PC-9 (cell line): Measurements from ENCODE around the gene SRGAP1. TPM values are rescaled to one million over a fixed set of nuclear protein-coding genes. Genes with fewer than 3 reads are reported as not detected.

Experiments
- BruUV-seq: library from RNA; stranded (reverse); fragments of 400-500 nt; replicated peaks from 2 replicates; lab custom pipeline; 2021; lab: Mats Ljungman, UMichigan
- CTCF ChIA-PET: fragments of 300-600 bp; sonication (Branson Sonifier 250); formaldehyde crosslinking; loops from one replicate; lab custom pipeline; 2022; ENCODE audit warnings: antibody characterized with exemption; lab: Charles Lee
- POLR2A ChIA-PET: fragments of 300-600 bp; sonication (Branson Sonifier 250); formaldehyde crosslinking; loops from one replicate; lab custom pipeline; 2022; ENCODE audit warnings: antibody characterized with exemption; ENCODE audit not compliant: unreplicated experiment; lab: Charles Lee
- DNase-seq, 2 experiments: peaks; one replicate each; pipeline versions ENCODE4 v3.0.0 to v3.0.0-alpha.2; 2015 to 2022; ENCODE audit warnings: mixed read lengths in 1 of 2
- H2AFZ ChIP-seq: fragments of 200-600 bp; sonication (generic); 2 replicates; pipeline ENCODE4 v1.8.1; 2017; ENCODE audit warnings: antibody characterized with exemption
- H3F3A ChIP-seq: fragments of 200-600 bp; sonication (generic); 2 replicates; pipeline ENCODE4 v1.8.1; 2017; ENCODE audit warnings: antibody characterized with exemption, mild to moderate bottlenecking, low read depth; ENCODE audit not compliant: insufficient read depth
- H3K27ac ChIP-seq: fragments of 200-600 bp; sonication (generic); 2 replicates; pipeline ENCODE4 v1.6.1; 2016; ENCODE audit warnings: mixed run types
- H3K27me3 ChIP-seq: fragments of 200-600 bp; sonication (generic); 2 replicates; pipeline ENCODE4 v1.6.1; 2016; ENCODE audit warnings: low read depth, mixed run types; ENCODE audit not compliant: insufficient read depth
- H3K36me3 ChIP-seq: fragments of 200-600 bp; sonication (generic); 2 replicates; pipeline ENCODE4 v1.6.1; 2016; ENCODE audit warnings: low read depth, mixed run types
- H3K4me1 ChIP-seq: fragments of 200-600 bp; sonication (generic); replicated peaks from 2 replicates; pipeline ENCODE4 v1.6.1; 2016; ENCODE audit warnings: mixed run types; ENCODE audit not compliant: insufficient read depth
- H3K4me2 ChIP-seq: fragments of 200-600 bp; sonication (generic); 2 replicates; pipeline ENCODE4 v1.6.1; 2017; ENCODE audit warnings: mixed run types
- H3K4me3 ChIP-seq: fragments of 200-600 bp; sonication (generic); 2 replicates; pipeline ENCODE4 v1.6.1; 2016; ENCODE audit warnings: mixed run types
- H3K79me2 ChIP-seq: fragments of 200-600 bp; sonication (generic); 2 replicates; pipeline ENCODE4 v1.6.1; 2017; ENCODE audit warnings: low read depth, mixed run types
- H3K9me2 ChIP-seq: fragments of 200-600 bp; sonication (generic); 2 replicates; pipeline ENCODE4 v1.8.1; 2017; ENCODE audit warnings: mild to moderate bottlenecking; ENCODE audit not compliant: insufficient read depth
- H3K9me3 ChIP-seq: fragments of 200-600 bp; sonication (generic); 2 replicates; pipeline ENCODE4 v1.8.1; 2016; ENCODE audit warnings: low read depth; ENCODE audit not compliant: insufficient read depth
- H4K20me1 ChIP-seq: fragments of 200-600 bp; sonication (generic); 2 replicates; pipeline ENCODE4 v1.8.1; 2017; ENCODE audit not compliant: insufficient read depth
- EZH2 ChIP-seq: fragments of 200-600 bp; sonication (generic); IDR thresholded peaks from 2 replicates; pipeline ENCODE4 v1.8.0; 2017; ENCODE audit warnings: antibody characterized with exemption, low read depth
- intact Hi-C: fragments of 100-400 bp; cut with micrococcal nuclease; formaldehyde crosslinking; loops from one replicate; pipeline ENCODE4 v1.10.0; 2022; ENCODE audit not compliant: unreplicated experiment
- total RNA-seq: library from RNA; stranded (reverse); gene quantifications from 2 replicates; pipeline ENCODE4 v1.2.3, GENCODE V29; 2021
- TF ChIP-seq, protein P1 (sequence below): fragments of 200-600 bp; sonication (generic); conservative IDR thresholded peaks from 2 replicates; pipeline ENCODE4 v1.6.1; 2017; ENCODE audit warnings: mixed run types, antibody characterized with exemption, mild to moderate bottlenecking, moderate library complexity

Gene SRGAP1
- total RNA-seq, 1 experiment from 2014 or later = 24.5 TPM

DNA sequence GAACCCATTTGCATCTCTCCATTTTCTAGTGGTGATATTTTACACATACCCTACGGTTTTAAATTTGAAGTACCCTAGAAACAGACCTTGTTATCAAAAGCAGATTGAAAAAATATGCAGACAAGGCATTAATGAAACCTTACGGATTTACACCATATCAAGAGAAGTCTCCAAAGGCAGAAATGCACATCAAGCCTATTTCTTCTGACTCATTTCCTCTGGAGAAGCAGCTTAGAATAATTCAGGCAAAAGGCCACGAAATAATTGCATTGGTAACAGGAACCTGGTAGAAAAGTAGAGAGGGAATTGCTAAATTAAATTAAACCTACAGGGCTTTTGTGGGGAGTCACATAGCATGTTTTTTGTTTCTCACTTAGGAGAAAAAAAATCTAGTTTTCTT lies 342.9 kb downstream of the SRGAP1 start:
- peak overlapping the region; percentile 32 for H3K4me3 ChIP-seq
- peaks cover 33% of the 10 kb centered on the region for H3F3A ChIP-seq
- TF ChIP-seq, protein P1, sequence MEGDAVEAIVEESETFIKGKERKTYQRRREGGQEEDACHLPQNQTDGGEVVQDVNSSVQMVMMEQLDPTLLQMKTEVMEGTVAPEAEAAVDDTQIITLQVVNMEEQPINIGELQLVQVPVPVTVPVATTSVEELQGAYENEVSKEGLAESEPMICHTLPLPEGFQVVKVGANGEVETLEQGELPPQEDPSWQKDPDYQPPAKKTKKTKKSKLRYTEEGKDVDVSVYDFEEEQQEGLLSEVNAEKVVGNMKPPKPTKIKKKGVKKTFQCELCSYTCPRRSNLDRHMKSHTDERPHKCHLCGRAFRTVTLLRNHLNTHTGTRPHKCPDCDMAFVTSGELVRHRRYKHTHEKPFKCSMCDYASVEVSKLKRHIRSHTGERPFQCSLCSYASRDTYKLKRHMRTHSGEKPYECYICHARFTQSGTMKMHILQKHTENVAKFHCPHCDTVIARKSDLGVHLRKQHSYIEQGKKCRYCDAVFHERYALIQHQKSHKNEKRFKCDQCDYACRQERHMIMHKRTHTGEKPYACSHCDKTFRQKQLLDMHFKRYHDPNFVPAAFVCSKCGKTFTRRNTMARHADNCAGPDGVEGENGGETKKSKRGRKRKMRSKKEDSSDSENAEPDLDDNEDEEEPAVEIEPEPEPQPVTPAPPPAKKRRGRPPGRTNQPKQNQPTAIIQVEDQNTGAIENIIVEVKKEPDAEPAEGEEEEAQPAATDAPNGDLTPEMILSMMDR = no peak
- TF ChIP-seq EZH2 = no peak
- H3K4me2 ChIP-seq = peak overlapping the region; percentile 73
- DNase-seq = peak in 1 of 2 experiments; percentile 70
- BruUV-seq = no TSS peak
- H3K36me3 ChIP-seq = no peaks in the 10 kb centered on the region
- peaks cover 41% of the 10 kb centered on the region for H3K4me1 ChIP-seq
- ChIA-PET POLR2A (no interaction called here), CTCF (no interaction called here)
- H3K27me3 ChIP-seq = no peaks in the 10 kb centered on the region
- H3K9me2 ChIP-seq = no peaks in the 10 kb centered on the region; the same call in 1 of the 2 replicates
- no peaks in the 10 kb centered on the region for H3K79me2 ChIP-seq
- H3K9me3 ChIP-seq = peaks cover 9% of the 10 kb centered on the region; the same call in 1 of the 2 replicates
- H2AFZ ChIP-seq = peak overlapping the region; percentile 56; the same call in 1 of the 2 replicates
- intact Hi-C loops = loop anchor here (10.0 kb wide), 1 partner anchor 273 kb away; no protein-coding TSS in a partner anchor
- H3K27ac ChIP-seq = peak overlapping the region; percentile 80
- H4K20me1 ChIP-seq = no peaks in the 10 kb centered on the region

DNA sequence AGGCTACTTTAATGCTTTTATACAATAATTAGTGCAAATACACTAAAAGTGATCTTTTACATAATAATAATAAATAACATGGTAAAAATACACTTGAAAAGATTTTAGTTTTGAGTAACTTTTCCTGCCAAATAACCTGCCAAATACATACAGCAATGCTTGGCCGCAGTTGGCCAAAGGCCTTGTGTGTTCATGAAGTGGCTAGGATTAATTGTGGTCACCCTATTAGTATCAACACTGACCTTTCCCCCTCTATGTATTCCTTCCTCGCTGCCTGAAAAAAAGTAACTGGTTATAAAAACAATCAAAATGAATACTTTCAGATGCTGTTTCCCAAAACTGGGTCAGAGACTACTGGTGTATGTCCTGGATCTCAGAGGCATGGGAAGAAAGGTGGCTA lies 343.3 kb downstream of the SRGAP1 start:
- Histone ChIP-seq H3K4me1 (peaks cover 37% of the 10 kb centered on the region), H3K9me2 (no peaks in the 10 kb centered on the region; the same call in 1 of the 2 replicates), H4K20me1 (no peaks in the 10 kb centered on the region), H3K79me2 (no peaks in the 10 kb centered on the region), H3K4me2 (peak overlapping the region; percentile 73), H2AFZ (peak overlapping the region; percentile 56), H3F3A (peaks cover 29% of the 10 kb centered on the region), H3K27ac (peak overlapping the region; percentile 80), H3K36me3 (no peaks in the 10 kb centered on the region), H3K27me3 (no peaks in the 10 kb centered on the region), H3K4me3 (peak overlapping the region; percentile 32; the same call in 1 of the 2 replicates), H3K9me3 (peaks cover 9% of the 10 kb centered on the region; the same call in 1 of the 2 replicates)
- DNase-seq = no peak
- intact Hi-C loops = loop anchor here (10.0 kb wide), 1 partner anchor 273 kb away; no protein-coding TSS in a partner anchor
- BruUV-seq = no TSS peak
- CTCF ChIA-PET = no interaction called here
- TF ChIP-seq EZH2 = no peak
- TF ChIP-seq, protein P1 = no peak
- POLR2A ChIA-PET = no interaction called here

DNA sequence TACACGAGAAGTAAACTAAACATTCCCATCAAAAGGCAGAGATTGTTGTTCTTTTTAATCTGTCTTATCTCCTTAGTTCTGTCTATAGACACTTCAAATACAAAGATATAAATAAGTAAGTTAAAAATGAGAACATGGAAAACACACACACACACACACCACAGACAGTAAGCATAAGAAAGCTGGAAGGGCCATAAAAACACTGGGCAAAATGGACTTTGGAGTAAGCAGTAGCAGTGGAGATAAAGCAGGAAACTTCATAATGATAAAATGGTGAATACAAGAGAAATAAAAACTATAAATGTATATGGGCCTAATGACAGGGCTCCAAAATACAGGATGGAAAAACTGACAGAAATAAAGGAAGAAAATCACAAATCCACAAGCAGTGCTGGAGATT lies 345.0 kb downstream of the SRGAP1 start:
- CTCF ChIA-PET = no interaction called here
- POLR2A ChIA-PET = no interaction called here
- H3K27ac ChIP-seq = no peak overlapping the region
- H3F3A ChIP-seq = peaks cover 21% of the 10 kb centered on the region
- H3K9me2 ChIP-seq = no peaks in the 10 kb centered on the region; the same call in 1 of the 2 replicates
- H4K20me1 ChIP-seq = no peaks in the 10 kb centered on the region
- no peak overlapping the region for H2AFZ ChIP-seq
- no peaks in the 10 kb centered on the region for H3K27me3 ChIP-seq
- no peak overlapping the region for H3K4me2 ChIP-seq
- H3K9me3 ChIP-seq = peaks cover 4% of the 10 kb centered on the region; the same call in 1 of the 2 replicates
- peaks cover 32% of the 10 kb centered on the region for H3K4me1 ChIP-seq
- no peak for DNase-seq
- peaks cover 9% of the 10 kb centered on the region; the same call in 1 of the 2 replicates for H3K36me3 ChIP-seq
- H3K79me2 ChIP-seq = no peaks in the 10 kb centered on the region
- intact Hi-C loops = loop anchor here (10.0 kb wide), 1 partner anchor 275 kb away; no protein-coding TSS in a partner anchor
- no TSS peak for BruUV-seq
- TF ChIP-seq EZH2 = no peak
- no peak overlapping the region for H3K4me3 ChIP-seq
